Chondrocyte (in vitro differentiated cells): Measurements from ENCODE around the gene CCNI. TPM values are rescaled to one million over a fixed set of nuclear protein-coding genes. Genes with fewer than 3 reads are reported as not detected.
"Not testable (repeated sequence)": the region's sequence is repeated elsewhere in the genome, so short reads cannot be mapped to it uniquely, and the experiment has no call there.

Experiments
- DNase-seq: peaks from one replicate; pipeline ENCODE4 v3.0.0; 2021; ENCODE audit warnings: mixed read lengths, low spot score
- H3K27ac Mint-ChIP-seq: one replicate; pipeline ENCODE4 v1.8.0; 2021; ENCODE audit warnings: mild to moderate bottlenecking, moderate library complexity, mixed read lengths; ENCODE audit not compliant: unreplicated experiment
- H3K27me3 Mint-ChIP-seq: 2 replicates; pipeline ENCODE4 v1.8.0; 2021; ENCODE audit warnings: low read depth, mixed read lengths
- H3K36me3 Mint-ChIP-seq: 2 replicates; pipeline ENCODE4 v1.8.0; 2021; ENCODE audit warnings: low read depth, mixed read lengths
- H3K4me1 Mint-ChIP-seq: 2 replicates; pipeline ENCODE4 v1.8.0; 2021; ENCODE audit warnings: low read depth, mild to moderate bottlenecking, mixed read lengths
- H3K4me3 Mint-ChIP-seq: one replicate; pipeline ENCODE4 v1.8.0; 2021; ENCODE audit warnings: mild to moderate bottlenecking, moderate library complexity, mixed read lengths; ENCODE audit not compliant: unreplicated experiment
- H3K9me3 Mint-ChIP-seq: 2 replicates; pipeline ENCODE4 v1.8.0; 2021; ENCODE audit warnings: low read depth, mixed read lengths
- CTCF ChIP-seq: fragments of 200-600 bp; sonication (generic); IDR thresholded peaks from 2 replicates; pipeline ENCODE4 v1.5.0; 2021; ENCODE audit warnings: antibody characterized with exemption, mild to moderate bottlenecking, moderate library complexity
- total RNA-seq: library from RNA; stranded (reverse); gene quantifications from 3 replicates; pipeline ENCODE4 v1.2.1, GENCODE V29; 2021

The CCNI gene
- total RNA-seq, 1 donor from 2014 or later: 220 TPM

- H3K4me3 Mint-ChIP-seq: no peak overlapping the region
- H3K9me3 Mint-ChIP-seq: no peaks in the 10 kb centered on the region
- no peaks in the 10 kb centered on the region for H3K27me3 Mint-ChIP-seq
- DNase-seq: no peak
- no peak for TF ChIP-seq CTCF
- peaks cover 46% of the 10 kb centered on the region for H3K36me3 Mint-ChIP-seq
- peaks cover 84% of the 10 kb centered on the region for H3K4me1 Mint-ChIP-seq
- H3K27ac Mint-ChIP-seq: peak overlapping the region; percentile 78
Observed at GRCh38 chr4:77039796-77040195, 36.0 kb downstream of the CCNI start.

- TF ChIP-seq CTCF: no peak
- no peak for DNase-seq
- Mint-ChIP-seq H3K4me3 (no peak overlapping the region), H3K27me3 (no peaks in the 10 kb centered on the region), H3K4me1 (peaks cover 80% of the 10 kb centered on the region), H3K9me3 (no peaks in the 10 kb centered on the region), H3K36me3 (peaks cover 49% of the 10 kb centered on the region), H3K27ac (peak overlapping the region; percentile 85)
Observed at GRCh38 chr4:77037736-77038135, 38.1 kb downstream of the CCNI start.

GRCh38 chr4:77037168-77037567 lies 38.6 kb downstream of the CCNI start:
- DNase-seq, H3K4me3 Mint-ChIP-seq, H3K27me3 Mint-ChIP-seq, H3K9me3 Mint-ChIP-seq: not testable (repeated sequence)
- peaks cover 50% of the 10 kb centered on the region for H3K36me3 Mint-ChIP-seq
- peaks cover 83% of the 10 kb centered on the region for H3K4me1 Mint-ChIP-seq
- H3K27ac Mint-ChIP-seq: peak overlapping the region; percentile 85

GRCh38 chr4:77036206-77036605 lies 39.6 kb downstream of the CCNI start:
- peaks cover 89% of the 10 kb centered on the region for H3K4me1 Mint-ChIP-seq

GRCh38 chr4:77035153-77035552 lies 40.6 kb downstream of the CCNI start:
- peaks cover 84% of the 10 kb centered on the region for H3K4me1 Mint-ChIP-seq
- H3K27me3 Mint-ChIP-seq: no peaks in the 10 kb centered on the region
- peaks cover 57% of the 10 kb centered on the region for H3K36me3 Mint-ChIP-seq
- TF ChIP-seq CTCF: no peak
- no peak overlapping the region for H3K4me3 Mint-ChIP-seq
- peak overlapping the region; percentile 85 for H3K27ac Mint-ChIP-seq
- DNase-seq: no peak
- no peaks in the 10 kb centered on the region for H3K9me3 Mint-ChIP-seq

More at GRCh38 chr4:77036206-77036605, 39.6 kb downstream of the CCNI start:
- no peak overlapping the region for H3K4me3 Mint-ChIP-seq
- H3K27ac Mint-ChIP-seq: peak overlapping the region; percentile 85
- H3K36me3 Mint-ChIP-seq: peaks cover 55% of the 10 kb centered on the region
- no peak for DNase-seq
- no peaks in the 10 kb centered on the region for H3K27me3 Mint-ChIP-seq
- no peak for TF ChIP-seq CTCF
- no peaks in the 10 kb centered on the region for H3K9me3 Mint-ChIP-seq

- peak overlapping the region; percentile 67 for H3K27ac Mint-ChIP-seq
- no peaks in the 10 kb centered on the region for H3K27me3 Mint-ChIP-seq
- no peak overlapping the region for H3K4me3 Mint-ChIP-seq
- H3K9me3 Mint-ChIP-seq: no peaks in the 10 kb centered on the region
- TF ChIP-seq CTCF: no peak
- peaks cover 64% of the 10 kb centered on the region for H3K36me3 Mint-ChIP-seq
- H3K4me1 Mint-ChIP-seq: peaks cover 52% of the 10 kb centered on the region
- DNase-seq: no peak
Observed at GRCh38 chr4:77031544-77031943, 44.2 kb downstream of the CCNI start.
